Progenitor cell of endocrine pancreas (in vitro differentiated cells): ENCODE data around the gene SNED1. TPM values are rescaled to one million over a fixed set of nuclear protein-coding genes. Genes with fewer than 3 reads are reported as not detected.
A peak's percentile ranks its signal among the peaks of the same experiment; 100 is the strongest.

Source experiments
- DNase-seq: peaks from one replicate; pipeline ENCODE4 v3.0.0; 2021; ENCODE audit warnings: low spot score; ENCODE audit not compliant: unreplicated experiment
- H3K27ac Mint-ChIP-seq: 2 replicates; pipeline ENCODE4 v1.8.0; 2021; ENCODE audit warnings: mild to moderate bottlenecking, moderate library complexity, mixed read lengths
- H3K27me3 Mint-ChIP-seq: 2 replicates; pipeline ENCODE4 v1.8.0; 2021; ENCODE audit warnings: mixed read lengths
- H3K36me3 Mint-ChIP-seq: 2 replicates; pipeline ENCODE4 v1.8.0; 2022; ENCODE audit warnings: mixed read lengths; ENCODE audit not compliant: insufficient read depth
- H3K4me1 Mint-ChIP-seq: 2 replicates; pipeline ENCODE4 v1.8.0; 2021; ENCODE audit warnings: low read depth, mixed read lengths
- H3K4me3 Mint-ChIP-seq: 2 replicates; pipeline ENCODE4 v1.8.0; 2021; ENCODE audit warnings: low read depth, mild to moderate bottlenecking, moderate library complexity, mixed read lengths
- H3K9me3 Mint-ChIP-seq: 2 replicates; pipeline ENCODE4 v1.8.0; 2021; ENCODE audit warnings: low read depth, mixed read lengths
- total RNA-seq: library from RNA; stranded (reverse); gene quantifications from 2 replicates; pipeline ENCODE4 v1.2.1, GENCODE V29; 2021
- TF ChIP-seq, protein P1 (sequence below): fragments of 200-600 bp; sonication (generic); IDR thresholded peaks from one replicate; pipeline ENCODE4 v1.5.0; 2021; ENCODE audit warnings: antibody characterized with exemption, mild to moderate bottlenecking; ENCODE audit not compliant: unreplicated experiment

The SNED1 gene
- total RNA-seq, 1 donor from 2014 or later = 2.2 TPM

DNA sequence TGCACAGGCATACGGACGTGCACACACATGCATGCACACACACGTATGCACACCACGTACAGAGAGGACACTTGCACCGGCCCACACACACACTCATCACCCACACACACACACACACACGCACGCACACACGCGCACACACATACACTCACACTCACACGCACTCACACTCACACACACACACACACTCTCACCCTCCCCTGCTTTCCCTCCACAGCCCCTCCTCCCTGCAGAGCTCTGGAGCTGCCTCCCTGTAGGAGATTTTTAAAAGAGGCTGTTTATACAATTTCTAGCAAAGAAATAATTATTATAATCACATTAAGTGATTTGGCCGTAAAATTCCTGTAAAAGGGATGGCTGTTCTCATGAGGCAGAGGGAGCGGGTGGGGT is 36.5 kb upstream of the SNED1 start:
- H3K27me3 Mint-ChIP-seq = no peaks in the 10 kb centered on the region
- H3K4me3 Mint-ChIP-seq = no peak overlapping the region
- no peaks in the 10 kb centered on the region for H3K9me3 Mint-ChIP-seq
- H3K4me1 Mint-ChIP-seq = peaks cover 9% of the 10 kb centered on the region
- TF ChIP-seq, protein P1, sequence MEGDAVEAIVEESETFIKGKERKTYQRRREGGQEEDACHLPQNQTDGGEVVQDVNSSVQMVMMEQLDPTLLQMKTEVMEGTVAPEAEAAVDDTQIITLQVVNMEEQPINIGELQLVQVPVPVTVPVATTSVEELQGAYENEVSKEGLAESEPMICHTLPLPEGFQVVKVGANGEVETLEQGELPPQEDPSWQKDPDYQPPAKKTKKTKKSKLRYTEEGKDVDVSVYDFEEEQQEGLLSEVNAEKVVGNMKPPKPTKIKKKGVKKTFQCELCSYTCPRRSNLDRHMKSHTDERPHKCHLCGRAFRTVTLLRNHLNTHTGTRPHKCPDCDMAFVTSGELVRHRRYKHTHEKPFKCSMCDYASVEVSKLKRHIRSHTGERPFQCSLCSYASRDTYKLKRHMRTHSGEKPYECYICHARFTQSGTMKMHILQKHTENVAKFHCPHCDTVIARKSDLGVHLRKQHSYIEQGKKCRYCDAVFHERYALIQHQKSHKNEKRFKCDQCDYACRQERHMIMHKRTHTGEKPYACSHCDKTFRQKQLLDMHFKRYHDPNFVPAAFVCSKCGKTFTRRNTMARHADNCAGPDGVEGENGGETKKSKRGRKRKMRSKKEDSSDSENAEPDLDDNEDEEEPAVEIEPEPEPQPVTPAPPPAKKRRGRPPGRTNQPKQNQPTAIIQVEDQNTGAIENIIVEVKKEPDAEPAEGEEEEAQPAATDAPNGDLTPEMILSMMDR = no peak
- no peak overlapping the region for H3K27ac Mint-ChIP-seq
- H3K36me3 Mint-ChIP-seq = no peaks in the 10 kb centered on the region
- peak; percentile 6 for DNase-seq

DNA sequence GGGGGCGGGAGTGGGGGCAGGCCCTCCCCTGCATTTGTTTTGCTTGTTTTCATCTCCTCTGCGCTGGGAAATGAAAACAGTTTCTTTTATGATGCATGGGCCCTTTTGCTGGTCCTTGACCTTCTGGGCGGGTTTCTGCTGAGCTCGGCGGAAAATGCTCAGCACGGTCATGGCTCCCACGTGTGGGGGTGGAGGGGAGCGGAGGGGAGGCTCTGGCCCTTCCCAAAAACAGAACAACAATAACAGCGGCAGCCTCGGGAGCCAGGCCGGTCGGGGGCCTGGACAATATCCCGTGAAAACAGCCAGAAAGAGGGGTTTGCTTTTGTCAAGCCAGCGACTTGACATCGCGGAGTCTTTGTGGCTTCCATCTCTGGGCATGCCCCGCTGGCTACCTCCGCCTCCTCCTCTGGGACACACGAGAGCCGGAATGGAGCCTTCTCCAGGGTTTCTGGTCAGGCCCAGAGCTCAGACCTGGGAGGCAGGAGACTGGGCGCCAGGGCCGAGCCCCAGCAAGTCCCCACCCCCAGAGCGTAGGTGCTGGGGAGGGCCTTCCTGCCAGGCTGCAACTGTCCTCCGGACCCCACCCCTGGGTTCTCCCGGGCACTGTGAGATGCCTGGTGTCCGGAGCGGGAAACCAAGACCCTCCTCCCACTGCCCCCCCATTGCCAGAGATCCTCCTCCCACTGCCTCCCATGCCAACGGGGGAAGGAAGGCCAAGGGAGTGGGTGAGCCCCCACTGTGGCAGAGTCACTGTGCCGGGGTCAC is 35.9 kb upstream of the SNED1 start:
- Mint-ChIP-seq H3K27ac (no peak overlapping the region), H3K36me3 (no peaks in the 10 kb centered on the region), H3K4me3 (no peak overlapping the region), H3K4me1 (peaks cover 9% of the 10 kb centered on the region), H3K9me3 (no peaks in the 10 kb centered on the region), H3K27me3 (no peaks in the 10 kb centered on the region)
- DNase-seq = peak; percentile 8
- TF ChIP-seq, protein P1 = no peak

DNA sequence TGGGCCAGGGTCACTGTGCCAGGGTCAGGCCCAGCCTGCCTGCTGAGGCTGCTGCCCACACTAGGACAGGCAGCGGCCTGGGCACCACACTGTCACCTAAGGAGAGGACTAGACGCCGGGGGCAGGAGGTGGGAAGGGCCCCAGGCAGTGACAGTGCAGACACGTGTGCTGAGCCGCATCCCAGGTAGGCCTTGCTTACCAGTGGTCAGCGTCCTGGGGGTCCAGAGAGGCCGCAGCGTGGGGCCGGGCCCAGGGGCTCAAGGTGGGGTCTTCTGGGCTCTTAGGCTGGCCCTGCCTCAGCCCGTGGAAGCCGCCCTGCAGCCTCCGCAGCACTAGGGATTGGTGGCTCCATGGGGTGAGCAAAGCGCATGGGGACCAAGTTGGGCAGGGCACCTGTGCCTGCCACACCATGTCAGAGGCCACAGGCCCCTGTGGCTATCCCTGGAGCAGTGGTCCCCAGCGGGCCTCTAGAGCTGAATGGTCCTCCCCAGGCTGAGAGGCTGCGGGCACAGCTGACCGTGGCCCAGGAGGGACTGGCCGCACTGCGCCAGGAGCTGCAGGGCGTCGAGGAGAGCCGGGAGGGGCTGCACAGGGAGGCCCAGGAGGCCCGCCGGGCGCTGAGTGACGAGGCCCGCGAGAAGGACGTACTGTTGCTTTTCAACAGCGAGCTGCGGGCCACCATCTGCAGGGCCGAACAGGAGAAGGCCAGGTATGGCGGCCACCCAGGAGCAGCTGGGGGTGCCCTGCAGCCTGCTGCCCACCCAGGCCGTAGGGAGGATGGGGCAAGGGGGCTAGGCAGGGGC is 35.2 kb upstream of the SNED1 start:
- no peaks in the 10 kb centered on the region for H3K27me3 Mint-ChIP-seq
- H3K36me3 Mint-ChIP-seq = no peaks in the 10 kb centered on the region
- peak; percentile 8 for DNase-seq
- no peaks in the 10 kb centered on the region for H3K9me3 Mint-ChIP-seq
- H3K4me1 Mint-ChIP-seq = peaks cover 9% of the 10 kb centered on the region
- H3K27ac Mint-ChIP-seq = no peak overlapping the region
- H3K4me3 Mint-ChIP-seq = no peak overlapping the region
- TF ChIP-seq, protein P1 = no peak

DNA sequence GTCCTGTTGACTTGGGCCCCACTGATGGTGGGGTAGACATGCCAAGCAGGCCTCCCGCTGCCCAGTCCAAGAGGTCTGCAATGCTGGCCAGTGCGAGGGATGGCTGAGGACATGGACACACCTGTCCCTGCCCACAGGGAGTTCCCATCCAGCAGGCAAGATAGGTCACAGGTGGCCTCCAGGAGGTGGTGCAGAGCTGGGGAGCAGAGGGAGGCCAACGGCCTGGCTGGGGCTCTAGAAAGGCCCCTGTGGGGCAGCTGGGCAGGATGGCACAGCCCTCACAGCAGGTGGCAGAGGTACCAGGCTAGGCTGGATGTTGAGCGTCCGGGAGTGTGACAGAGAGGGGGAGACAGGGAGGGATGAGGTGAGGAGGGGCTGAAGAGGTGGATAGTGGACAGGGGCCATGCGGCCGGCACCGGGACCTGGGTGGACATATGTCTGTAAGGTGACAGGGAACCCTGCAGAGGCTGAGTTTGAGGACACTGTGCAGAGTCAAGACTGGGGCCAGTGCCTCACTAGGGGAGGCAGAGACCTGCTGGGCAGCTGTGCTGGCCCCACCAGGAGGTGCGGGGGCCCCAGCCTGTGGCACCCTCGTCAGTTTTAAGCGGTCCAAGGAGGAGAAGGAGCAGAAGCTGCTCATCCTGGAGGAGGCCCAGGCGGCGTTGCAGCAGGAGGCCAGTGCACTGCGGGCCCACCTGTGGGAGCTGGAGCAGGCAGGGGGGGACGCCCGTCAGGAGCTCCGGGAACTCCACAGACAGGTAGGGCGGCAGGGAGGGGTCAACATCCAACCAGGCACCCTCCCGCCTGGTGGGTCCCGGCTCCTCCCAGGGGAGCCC is 34.3 kb upstream of the SNED1 start:
- Mint-ChIP-seq H3K27me3 (no peaks in the 10 kb centered on the region), H3K36me3 (no peaks in the 10 kb centered on the region), H3K9me3 (no peaks in the 10 kb centered on the region), H3K27ac (no peak overlapping the region), H3K4me1 (peaks cover 9% of the 10 kb centered on the region), H3K4me3 (no peak overlapping the region)
- TF ChIP-seq, protein P1 = no peak
- peak; percentile 0 for DNase-seq

DNA sequence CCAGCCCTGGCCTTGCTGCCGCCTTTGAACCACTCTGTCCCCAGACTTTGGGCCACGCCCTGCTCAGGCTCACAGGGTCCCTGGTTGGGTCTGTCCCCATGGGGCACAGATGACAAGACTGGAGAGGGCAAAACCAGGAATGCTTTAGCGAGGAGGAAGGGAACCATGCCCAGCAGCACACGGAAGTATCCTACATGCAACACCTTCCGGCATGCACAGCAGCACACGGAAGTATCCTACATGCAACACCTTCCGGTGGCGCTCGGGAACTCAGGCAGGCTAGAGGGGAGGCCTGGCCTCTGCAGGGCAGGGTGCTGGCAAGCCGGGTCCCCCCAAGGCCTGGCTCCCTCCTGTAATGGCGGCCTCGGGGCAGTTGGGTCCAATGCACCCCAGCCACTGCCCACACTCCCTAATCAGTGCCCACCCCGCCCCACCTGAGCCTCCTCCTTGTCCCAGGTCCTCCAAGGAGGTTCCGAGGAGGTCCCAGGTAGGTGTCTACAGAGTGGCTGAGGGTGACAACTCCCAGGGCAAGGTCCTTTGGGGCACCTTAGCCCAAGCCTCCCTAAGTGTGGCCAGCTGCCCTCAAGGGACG is 33.6 kb upstream of the SNED1 start:
- Mint-ChIP-seq H3K27me3 (no peaks in the 10 kb centered on the region), H3K36me3 (no peaks in the 10 kb centered on the region), H3K4me3 (no peak overlapping the region), H3K27ac (no peak overlapping the region), H3K4me1 (peaks cover 9% of the 10 kb centered on the region), H3K9me3 (no peaks in the 10 kb centered on the region)
- TF ChIP-seq, protein P1 = no peak
- DNase-seq = peak; percentile 8
